Stimulated activated CD4-positive, alpha-beta T cell treated with anti-CD3 and anti-CD28 coated beads, Interleukin-2, amount 100 ng/mL, for 48 hours (primary cell): Measurements from ENCODE around the gene SERF1A.
"Not testable (repeated sequence)": the region's sequence is repeated elsewhere in the genome, so short reads cannot be mapped to it uniquely, and the experiment has no call there.

ENCODE experiments used
- DNase-seq, 2 donors: peaks; one replicate each; pipeline ENCODE4 v3.0.0-alpha.2; 2020

The SERF1A gene

DNA sequence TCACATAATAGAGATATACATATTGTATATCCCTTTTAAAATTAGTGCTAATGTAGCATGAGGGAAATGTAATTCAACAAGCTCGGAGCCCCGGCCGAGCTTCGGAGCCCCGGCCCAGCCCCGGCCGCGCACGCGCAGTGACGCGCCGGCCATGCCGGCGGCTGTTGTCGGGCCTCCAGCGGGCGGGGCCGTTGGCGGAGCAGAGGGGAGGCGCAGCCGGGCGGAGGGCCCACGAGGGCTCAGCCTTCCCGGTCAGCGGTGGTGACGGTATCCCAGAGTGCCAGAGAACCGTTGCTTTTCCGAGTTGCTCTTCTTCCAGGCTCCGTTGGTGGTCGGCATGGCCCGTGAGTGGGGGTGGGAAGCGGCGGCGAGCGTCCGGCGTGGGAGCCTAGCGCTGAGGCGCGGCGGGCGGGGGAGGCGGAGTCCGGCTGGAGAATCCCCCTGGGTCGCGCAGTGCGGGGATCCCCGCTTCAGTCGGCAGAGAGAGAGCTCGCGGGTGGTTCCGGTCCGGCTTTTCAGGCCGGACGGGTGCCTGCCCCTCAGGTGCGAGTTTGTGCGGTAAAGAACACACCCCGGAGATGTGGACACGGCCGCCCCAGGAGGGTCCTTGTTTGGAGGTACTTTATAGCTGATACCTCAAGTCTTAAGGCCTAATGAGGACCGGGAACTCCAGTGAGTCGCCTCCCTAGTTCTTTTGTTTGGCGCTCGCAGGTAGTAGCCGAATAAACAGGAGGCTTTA, at the start of gene SERF1A:
Gene SERF1A (plus strand): TSS at position 137 of the 739 bp plus-strand sequence. CDS start 201 bp downstream, at position 338.
- not testable (repeated sequence) for DNase-seq

DNA sequence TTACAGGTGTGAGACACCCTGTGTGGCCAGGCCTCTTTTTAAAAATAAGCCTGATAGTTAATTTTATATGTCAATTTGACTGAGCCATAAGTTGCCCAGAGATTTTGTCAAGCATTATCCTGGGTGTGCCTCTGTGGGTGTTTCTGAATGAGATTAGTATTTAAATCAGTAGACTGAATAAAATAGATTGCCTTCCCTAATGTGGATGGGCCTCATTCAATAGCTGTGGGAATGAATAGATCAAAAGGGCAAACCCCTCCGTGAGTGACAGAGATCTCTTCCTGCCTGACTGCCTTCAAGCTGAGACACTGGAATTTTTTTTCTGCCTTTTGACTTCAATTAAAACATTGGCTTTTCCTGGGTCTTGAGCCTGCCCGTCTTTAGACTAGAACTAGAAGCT, 33.7 kb upstream of the SERF1A start:
- DNase-seq, result not testable (repeated sequence)

DNA sequence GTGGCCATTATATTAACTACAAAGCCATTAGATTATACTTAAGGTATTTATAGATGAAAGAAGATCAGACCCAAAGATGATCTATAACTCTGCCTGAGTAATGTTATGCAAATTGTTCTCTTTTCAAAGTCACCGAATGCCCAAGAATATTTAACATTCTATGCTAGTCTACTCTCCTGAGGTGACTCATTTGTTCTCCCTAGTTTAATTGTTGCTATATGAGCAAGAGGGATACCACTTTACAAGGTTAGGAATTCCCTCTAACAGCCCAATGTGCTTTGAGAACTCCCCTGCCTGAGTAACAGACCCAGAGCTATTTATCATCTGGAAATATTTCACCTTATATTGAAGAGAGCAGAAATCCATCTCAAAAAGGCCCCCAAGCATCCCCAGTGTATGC, 29.8 kb upstream of the SERF1A start:
- not testable (repeated sequence) for DNase-seq

DNA sequence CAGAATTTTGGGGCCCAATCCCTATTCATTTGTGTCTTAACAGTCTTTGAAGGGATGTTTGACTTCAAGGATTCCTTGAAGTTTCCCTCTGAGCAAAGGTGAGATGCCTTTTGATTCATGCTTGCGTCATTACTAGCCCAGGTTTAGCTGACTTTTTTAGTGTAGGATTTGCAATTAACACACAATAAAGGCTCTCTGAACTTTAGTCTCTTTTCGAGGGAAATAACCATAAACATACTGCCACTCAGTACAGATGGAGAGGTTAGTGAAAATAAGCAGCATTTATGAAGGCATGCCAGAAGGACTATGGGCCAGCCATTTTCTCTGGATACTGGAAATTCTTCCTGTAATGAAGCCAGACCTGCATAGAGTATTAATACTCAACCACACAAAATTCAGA, 4.4 kb upstream of the SERF1A start:
- not testable (repeated sequence) for DNase-seq

DNA sequence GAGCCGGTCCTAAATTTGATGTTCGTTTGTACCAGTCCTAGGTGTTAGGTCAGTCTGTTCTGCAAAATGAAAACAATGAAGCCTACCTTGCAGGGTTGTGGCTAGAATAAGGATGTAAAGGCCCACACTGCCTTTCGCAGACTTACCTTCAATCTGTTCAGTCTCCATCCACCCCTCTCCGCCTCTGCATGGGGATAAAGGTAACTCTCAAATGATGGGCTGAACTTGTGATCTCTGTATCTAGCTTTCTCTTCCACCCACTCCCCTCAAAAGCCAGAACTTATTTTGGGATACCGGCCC, 753 bp downstream of the SERF1A start:
- DNase-seq, result not testable (repeated sequence)

DNA sequence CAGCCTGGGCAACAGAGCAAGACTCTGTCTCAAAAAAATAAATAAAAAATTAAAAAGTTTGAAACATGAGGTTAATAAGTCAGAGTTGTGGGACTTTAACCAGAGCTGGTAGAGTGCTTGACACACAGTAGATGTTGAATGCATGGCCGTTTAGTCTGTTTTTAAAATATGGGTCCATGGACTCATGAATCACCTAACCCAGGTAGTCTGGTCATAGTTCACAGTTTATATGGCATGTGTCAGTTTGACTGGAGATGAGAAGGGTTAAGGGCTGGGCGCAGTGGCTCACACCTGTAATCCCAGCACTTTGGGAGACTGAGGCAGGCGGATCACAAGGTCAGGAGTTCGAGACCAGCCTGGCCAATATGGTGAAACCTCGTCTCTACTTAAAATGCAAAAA, 6.2 kb downstream of the SERF1A start:
- not testable (repeated sequence) for DNase-seq

DNA sequence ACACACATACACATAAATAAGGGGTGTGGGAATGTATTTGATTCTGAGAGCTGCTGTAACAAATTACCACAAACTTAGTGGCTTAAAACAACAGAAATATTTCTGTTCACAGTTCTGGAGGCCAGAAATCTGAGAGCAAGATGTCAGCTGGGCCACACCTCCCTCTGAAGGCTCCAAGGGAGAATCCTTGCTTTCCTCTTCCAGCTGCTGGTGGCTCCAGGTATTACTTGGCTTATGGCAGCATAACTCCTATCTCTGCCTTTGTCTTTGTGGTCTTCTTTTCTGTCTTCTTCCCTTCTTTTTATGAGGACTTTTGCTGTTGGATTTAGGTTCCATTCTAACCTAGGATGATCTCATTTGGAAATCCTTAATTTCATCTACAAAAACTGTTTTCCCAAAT, 16.4 kb downstream of the SERF1A start:
- not testable (repeated sequence) for DNase-seq

DNA sequence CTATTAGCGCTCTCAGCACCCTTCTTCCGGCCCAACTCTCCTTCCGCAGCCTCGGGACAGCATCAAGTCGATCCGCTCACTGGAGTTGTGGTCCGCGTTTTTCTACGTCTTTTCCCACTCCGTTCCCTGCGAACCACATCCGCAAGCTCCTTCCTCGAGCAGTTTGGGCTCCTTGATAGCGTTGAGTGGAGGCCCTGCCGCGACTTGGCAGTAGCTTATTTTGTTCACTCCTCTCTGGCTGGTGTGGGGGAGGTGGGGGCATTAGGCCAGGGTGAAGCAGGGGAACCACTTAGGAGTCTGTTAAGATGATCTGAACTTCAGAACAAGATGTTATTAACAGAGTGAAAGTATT, 24.7 kb downstream of the SERF1A start:
- DNase-seq, result not testable (repeated sequence)

DNA sequence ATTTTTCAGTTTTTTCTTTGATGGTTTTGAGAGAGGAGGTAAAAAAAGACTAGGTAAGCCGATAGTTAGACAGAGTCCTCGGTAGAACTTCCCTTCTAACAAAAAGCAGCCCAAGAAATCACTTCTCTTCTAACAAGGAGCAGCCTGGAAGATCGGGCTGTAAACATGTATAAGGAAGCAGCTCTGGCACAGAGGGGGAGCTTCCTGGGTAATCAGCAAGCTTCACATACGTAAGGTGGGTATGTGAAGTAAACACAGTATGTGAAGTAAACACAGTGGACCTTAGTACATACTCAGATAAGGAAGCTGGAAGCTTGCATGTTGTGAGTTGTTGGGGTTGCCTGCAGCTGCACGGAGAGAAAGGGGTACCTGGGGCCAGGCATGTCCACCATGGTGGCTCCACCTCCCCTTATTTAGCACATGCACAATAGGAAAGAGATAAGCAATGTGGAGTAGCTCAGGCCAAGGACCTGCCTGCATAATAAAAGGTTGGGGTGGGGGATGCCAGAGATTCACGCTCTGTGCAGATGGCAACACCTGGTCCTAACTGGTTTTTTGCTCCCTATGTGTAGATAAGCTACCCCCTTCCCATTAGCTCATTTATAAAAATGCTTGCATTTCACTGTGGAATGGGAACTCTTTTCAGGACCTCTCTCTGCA, 31.4 kb downstream of the SERF1A start:
- not testable (repeated sequence) for DNase-seq

DNA sequence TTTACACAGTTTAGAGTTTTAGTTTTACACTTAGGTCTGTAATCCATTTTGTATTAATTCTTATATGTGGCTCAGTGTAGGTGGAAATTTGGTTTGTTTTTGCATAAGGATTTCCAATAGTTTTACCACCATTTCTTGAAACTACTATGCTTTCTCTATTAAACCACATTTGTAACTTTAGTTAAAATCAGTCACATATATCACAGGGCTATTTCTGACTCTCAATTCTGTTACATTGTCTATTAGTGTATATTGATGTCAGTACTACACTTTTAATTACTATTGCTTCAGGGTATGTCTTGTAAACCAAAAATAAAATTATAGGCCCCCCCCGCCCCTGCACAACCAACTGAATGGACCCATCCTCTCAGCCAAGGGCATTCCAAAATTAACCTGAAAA, 32.1 kb downstream of the SERF1A start:
- not testable (repeated sequence) for DNase-seq

DNA sequence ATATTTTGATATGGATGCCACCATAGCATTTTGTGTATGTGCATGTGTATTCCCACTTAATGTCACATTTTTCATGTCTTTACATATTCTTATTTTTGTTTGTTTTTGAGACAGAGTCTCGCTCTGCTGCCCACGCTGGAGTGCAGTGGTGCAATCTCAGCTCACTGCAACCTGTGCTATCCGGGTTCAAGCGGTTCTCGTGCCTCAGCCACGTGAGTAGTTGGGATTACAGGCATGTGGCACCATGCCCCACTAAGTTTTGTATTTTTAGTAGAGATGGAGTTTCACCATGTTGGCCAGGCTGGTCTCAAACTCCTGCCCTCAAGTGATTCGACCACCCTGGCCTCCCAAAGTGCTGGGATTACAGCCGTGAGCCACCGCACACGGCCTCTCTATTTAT, 52.6 kb downstream of the SERF1A start:
- not testable (repeated sequence) for DNase-seq
